ENCODE results near the gene BEAN1. TPM values are rescaled to one million over a fixed set of nuclear protein-coding genes. Genes with fewer than 3 reads are reported as not detected.

The BEAN1 gene
- polyA plus RNA-seq, 1 donor, result 1.5 TPM

DNA sequence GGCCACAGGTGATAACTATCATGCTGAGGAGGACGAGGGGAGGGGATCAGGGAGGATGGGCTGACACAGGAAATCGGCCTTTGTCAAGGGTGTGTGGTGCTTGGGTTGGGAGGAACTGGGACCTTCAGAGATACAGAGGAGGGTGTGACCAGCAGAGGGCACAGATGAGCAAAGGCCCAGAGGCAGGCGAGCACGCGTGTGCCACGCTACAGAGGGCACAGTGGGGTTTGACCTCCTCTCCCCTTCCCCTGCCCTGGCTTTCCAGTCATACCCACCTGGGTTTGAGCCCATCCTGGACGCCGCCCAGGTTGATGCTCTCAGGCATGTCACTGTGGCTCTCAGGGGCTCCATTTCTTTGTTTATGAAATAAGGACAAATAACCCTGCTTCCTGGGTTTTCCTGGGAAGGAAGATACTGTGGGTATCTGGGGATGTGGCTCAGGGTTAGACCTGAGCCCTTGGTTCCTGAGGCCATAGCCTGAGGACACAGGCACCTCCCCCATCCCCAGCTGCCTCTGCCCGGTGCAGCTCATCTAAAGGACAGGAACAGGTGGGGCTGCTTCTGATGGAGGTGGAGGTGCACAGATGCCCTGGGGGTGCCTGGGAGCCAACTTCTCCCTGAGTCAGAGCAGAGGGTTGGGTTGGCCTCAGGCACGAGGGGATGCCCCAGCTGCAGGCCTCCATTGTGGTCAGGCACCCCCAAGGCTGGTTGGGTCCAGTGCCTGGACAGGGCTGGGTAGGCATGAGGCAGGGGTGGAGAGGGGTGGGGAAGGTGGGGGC, 51.8 kb downstream of the BEAN1 start:
- no peaks in the 10 kb centered on the region for H3K4me1 ChIP-seq (ENCODE audit: control insufficient read depth, insufficient read depth, low read length)
- peak; percentile 33 to 51 for DNase-seq
- WGBS (ENCODE audit: insufficient coverage, low lambda C conversion rate), result no CpG with 5 or more reads among the region's 10 CpGs

DNA sequence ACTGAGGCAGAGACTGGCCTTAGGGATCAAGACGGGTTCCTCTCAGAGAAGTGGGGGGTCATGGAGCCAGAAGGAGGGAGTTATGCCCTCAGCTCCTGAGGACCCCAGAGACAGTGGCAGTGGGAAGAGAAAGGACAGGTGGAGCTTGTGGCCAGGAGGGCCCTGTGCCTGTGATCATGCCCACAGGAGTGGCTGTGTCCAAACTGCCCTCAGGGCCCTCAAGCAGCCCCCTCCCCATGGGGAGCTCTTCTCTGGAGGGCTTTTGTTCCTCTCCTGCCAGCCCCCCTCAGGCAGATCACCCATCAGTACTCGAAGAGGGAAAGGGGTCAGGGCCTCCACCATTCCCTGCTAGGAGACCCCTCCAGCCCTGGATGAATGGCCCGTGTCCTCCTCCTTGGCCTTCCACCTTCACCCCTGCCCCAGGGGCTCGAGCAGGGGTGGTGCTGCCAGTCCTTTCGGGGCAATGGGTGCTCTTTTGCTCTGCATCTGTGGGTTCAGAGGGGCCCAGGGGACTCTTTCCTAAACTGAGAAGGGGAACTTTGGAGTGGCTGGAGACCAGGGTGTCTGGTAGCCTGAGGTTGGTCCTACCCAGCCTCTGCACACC, 52.7 kb downstream of the BEAN1 start:
- H3K9me3 ChIP-seq (ENCODE audit: control insufficient read depth, low read depth, low read length), result no peaks in the 10 kb centered on the region
- WGBS (ENCODE audit: insufficient coverage, low lambda C conversion rate), result no CpG with 5 or more reads among the region's 5 CpGs
- H3K36me3 ChIP-seq (ENCODE audit: control insufficient read depth, insufficient read depth, low read length), result no peaks in the 10 kb centered on the region
- H3K27ac ChIP-seq (ENCODE audit: low read length), result no peak overlapping the region
- DNase-seq, result no peak
- no peaks in the 10 kb centered on the region for H3K4me1 ChIP-seq (ENCODE audit: control insufficient read depth, insufficient read depth, low read length)
- peaks cover 14% of the 10 kb centered on the region for H3K27me3 ChIP-seq (ENCODE audit: control insufficient read depth, insufficient read depth, low read length)
- H3K4me3 ChIP-seq (ENCODE audit: low read length), result no peak overlapping the region

More for the DNA sequence above, 51.8 kb downstream of the BEAN1 start:
- peaks cover 14% of the 10 kb centered on the region for H3K27me3 ChIP-seq (ENCODE audit: control insufficient read depth, insufficient read depth, low read length)
- H3K27ac ChIP-seq (ENCODE audit: low read length), result no peak overlapping the region
- H3K4me3 ChIP-seq (ENCODE audit: low read length), result no peak overlapping the region
- H3K36me3 ChIP-seq (ENCODE audit: control insufficient read depth, insufficient read depth, low read length), result no peaks in the 10 kb centered on the region
- H3K9me3 ChIP-seq (ENCODE audit: control insufficient read depth, low read depth, low read length), result no peaks in the 10 kb centered on the region

DNA sequence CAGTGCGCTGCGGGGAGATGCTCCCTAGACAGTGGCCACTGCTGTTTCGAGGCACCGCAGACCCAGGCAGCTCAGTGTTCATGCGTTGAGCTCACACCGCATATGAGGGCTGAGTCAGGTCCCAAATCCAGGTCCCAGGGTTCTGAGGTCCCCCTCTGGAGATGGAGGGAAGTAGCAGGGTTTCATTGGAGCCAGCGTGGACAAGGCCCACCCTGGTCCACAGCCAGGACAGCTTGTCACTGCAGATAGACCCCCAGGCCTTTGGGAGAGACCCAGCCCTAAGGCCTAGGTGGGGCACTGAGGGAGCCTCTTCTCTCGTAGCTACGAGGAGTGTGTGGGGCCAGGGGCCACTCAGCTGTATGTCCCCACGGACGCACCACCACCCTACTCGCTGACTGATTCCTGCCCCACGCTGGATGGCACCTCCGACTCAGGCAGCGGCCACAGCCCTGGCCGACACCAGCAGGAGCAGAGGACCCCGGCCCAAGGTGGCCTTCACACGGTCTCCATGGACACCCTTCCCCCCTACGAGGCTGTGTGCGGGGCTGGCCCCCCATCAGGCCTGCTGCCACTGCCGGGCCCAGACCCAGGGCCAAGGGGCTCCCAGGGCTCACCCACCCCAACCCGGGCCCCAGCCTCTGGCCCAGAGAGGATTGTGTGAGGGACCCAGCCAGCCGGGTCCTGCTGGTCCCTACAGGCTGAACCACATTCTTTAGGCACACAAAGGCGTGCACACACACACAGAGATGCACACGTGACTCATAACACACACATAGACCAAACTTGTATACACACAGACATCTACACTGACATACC, 53.4 kb downstream of the BEAN1 start:
- H3K27ac ChIP-seq (ENCODE audit: low read length), result no peak overlapping the region
- H3K9me3 ChIP-seq (ENCODE audit: control insufficient read depth, low read depth, low read length), result no peaks in the 10 kb centered on the region
- H3K4me3 ChIP-seq (ENCODE audit: low read length), result no peak overlapping the region
- WGBS (ENCODE audit: insufficient coverage, low lambda C conversion rate), result no CpG with 5 or more reads among the region's 25 CpGs
- DNase-seq, result no peak
- H3K27me3 ChIP-seq (ENCODE audit: control insufficient read depth, insufficient read depth, low read length), result peaks cover 9% of the 10 kb centered on the region
- H3K4me1 ChIP-seq (ENCODE audit: control insufficient read depth, insufficient read depth, low read length), result no peaks in the 10 kb centered on the region
- no peaks in the 10 kb centered on the region for H3K36me3 ChIP-seq (ENCODE audit: control insufficient read depth, insufficient read depth, low read length)

DNA sequence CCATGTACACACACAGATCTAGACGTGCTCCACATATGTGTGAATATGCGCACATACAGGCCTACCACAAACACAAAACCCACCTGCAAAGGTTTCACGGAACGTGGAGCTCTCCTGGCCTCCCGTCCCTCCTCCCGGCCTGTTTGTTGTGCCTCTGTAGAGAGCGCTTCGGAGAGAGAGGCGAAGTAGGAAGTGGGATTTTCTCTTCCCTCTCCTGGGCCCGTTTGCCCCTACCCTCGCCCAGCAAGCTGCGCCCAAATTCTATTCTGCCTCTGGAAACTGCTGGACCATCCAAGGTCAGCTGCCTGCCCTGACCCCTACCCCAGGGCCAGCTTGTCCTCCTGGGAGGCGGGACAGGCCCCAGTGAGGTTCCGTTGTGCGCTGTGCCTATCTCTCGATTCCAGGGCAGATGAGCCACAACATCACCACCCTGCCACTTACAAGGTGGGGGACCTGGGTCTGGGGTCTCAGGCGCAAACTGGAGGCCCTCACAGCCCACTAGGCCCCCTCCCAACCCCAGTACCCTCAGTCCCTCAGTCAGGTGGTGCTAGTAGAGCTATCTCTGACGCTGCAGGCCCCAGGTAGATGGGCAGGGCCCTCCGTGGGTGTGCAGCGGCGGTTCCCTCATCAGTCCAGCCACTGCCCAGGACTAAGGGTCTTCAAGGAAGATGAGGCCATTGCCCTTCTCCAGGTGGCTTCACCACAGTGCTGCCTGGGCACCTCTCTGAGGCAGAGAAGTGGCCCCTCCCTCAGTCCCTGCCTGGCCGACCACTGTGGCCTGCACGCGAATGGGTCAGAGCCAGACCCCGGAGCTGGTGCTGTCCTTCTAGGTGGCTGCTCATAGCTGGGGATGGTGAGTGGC, 54.2 kb downstream of the BEAN1 start:
- Histone ChIP-seq H3K4me1 (ENCODE audit: control insufficient read depth, insufficient read depth, low read length) (no peaks in the 10 kb centered on the region), H3K27me3 (ENCODE audit: control insufficient read depth, insufficient read depth, low read length) (peaks cover 8% of the 10 kb centered on the region), H3K27ac (ENCODE audit: low read length) (no peak overlapping the region), H3K36me3 (ENCODE audit: control insufficient read depth, insufficient read depth, low read length) (no peaks in the 10 kb centered on the region), H3K9me3 (ENCODE audit: control insufficient read depth, low read depth, low read length) (no peaks in the 10 kb centered on the region), H3K4me3 (ENCODE audit: low read length) (no peak overlapping the region)
- WGBS (ENCODE audit: insufficient coverage, low lambda C conversion rate), result no CpG with 5 or more reads among the region's 25 CpGs
- DNase-seq, result no peak

DNA sequence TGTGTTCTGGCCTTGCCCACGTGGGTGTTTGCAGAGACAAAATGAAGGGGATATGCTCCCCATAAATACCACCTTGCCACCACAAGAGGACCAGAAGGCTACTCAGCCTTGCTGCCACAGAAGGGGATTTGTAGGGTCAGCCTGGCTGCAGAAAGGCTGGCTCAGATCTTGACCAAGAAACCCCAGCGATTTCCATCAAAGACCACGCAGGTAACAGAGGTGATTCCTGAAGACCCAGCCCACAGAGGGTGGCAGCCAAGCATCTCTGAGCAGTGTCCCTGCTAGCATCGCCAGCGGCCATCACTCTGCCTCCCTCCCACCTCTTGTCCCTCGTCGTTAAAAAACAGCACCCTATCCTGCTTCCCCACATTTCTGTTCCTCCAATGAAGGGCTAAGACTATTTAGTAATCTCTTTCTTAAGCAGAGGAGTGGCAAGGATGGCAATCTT, 54.9 kb downstream of the BEAN1 start:
- no peak overlapping the region for H3K27ac ChIP-seq (ENCODE audit: low read length)
- H3K9me3 ChIP-seq (ENCODE audit: control insufficient read depth, low read depth, low read length), result no peaks in the 10 kb centered on the region
- DNase-seq, result no peak
- no peaks in the 10 kb centered on the region for H3K36me3 ChIP-seq (ENCODE audit: control insufficient read depth, insufficient read depth, low read length)
- WGBS (ENCODE audit: insufficient coverage, low lambda C conversion rate), result no CpG with 5 or more reads among the region's 7 CpGs
- peaks cover 8% of the 10 kb centered on the region for H3K27me3 ChIP-seq (ENCODE audit: control insufficient read depth, insufficient read depth, low read length)
- no peaks in the 10 kb centered on the region for H3K4me1 ChIP-seq (ENCODE audit: control insufficient read depth, insufficient read depth, low read length)
- H3K4me3 ChIP-seq (ENCODE audit: low read length), result no peak overlapping the region

DNA sequence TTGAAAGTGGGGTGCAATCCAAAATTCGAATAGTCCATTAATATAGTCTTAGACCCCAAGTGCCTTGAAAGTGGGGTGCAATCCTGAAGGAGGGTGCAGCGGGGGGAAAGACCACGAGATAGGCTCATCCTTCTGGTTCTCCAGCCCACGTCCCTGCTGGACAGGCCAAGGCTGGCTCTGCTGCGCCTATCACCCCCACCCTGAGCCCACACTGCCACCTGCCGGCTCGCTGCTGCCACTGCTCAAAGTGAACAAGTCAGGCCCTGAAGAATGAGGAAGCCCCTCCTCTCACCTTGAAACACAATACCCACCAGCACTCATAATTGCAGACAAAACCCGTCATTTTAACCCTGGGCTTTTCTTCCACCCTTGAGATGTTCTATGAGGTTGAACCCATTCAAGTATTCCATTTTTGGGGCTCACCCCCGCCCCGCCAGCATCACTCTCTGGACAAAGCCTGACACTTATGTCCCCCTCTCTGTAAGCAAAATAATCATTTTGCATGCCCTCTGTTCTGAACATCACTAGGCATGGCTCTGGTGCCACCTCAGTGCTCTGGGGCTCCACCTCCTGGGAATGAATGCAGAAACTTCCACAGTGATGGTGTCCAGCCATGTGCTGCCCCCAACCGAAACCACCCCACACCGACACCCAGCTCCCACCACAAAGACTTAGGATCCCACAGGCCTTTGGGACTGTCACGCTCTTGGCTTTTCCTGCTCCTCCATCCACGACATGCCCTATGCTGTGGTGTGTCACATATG, 56.8 kb downstream of the BEAN1 start:
- WGBS (ENCODE audit: insufficient coverage, low lambda C conversion rate), result no CpG with 5 or more reads among the region's 14 CpGs
- no peaks in the 10 kb centered on the region for H3K36me3 ChIP-seq (ENCODE audit: control insufficient read depth, insufficient read depth, low read length)
- H3K9me3 ChIP-seq (ENCODE audit: control insufficient read depth, low read depth, low read length), result no peaks in the 10 kb centered on the region
- DNase-seq, result peak; percentile 49 to 50
- H3K27me3 ChIP-seq (ENCODE audit: control insufficient read depth, insufficient read depth, low read length), result no peaks in the 10 kb centered on the region
- H3K27ac ChIP-seq (ENCODE audit: low read length), result no peak overlapping the region
- H3K4me1 ChIP-seq (ENCODE audit: control insufficient read depth, insufficient read depth, low read length), result no peaks in the 10 kb centered on the region
- no peak overlapping the region for H3K4me3 ChIP-seq (ENCODE audit: low read length)

DNA sequence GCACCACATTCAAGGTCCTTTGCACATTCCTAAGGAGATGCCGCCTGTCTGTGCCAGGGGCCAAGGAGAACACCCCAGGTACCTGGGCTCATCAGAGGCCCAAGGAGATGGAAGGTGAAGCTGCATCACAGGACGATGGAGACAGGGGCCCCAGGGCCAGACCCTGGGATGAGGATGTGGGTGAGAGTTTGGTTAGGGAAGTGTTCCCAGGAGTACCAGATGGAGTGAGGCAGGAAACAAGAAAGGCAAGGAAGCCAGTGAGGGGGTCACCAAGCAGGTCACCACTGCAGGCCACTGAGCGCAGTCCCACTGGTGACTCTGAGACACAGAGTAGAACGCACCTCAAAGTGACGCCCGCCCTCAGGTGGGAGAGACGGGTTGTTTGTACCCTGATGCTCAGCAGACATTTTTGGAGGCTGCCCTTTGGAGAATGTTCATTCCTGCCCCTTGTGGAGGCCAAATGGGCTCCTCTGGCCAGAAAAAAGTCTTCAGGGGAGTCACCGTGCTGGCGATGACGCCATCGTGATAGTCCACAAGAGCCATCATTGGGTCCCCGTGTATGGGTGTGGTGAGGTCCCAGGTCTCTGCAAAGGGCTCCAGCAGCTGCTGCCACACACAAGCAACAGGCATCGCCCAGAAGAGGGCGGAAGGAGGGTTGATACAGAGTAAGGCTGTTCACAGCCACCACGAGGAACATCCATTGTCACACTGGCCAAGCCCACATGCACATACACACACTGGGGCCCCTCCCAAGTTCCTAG, 57.5 kb downstream of the BEAN1 start:
- Histone ChIP-seq H3K4me3 (ENCODE audit: low read length) (no peak overlapping the region), H3K27me3 (ENCODE audit: control insufficient read depth, insufficient read depth, low read length) (no peaks in the 10 kb centered on the region), H3K9me3 (ENCODE audit: control insufficient read depth, low read depth, low read length) (no peaks in the 10 kb centered on the region), H3K36me3 (ENCODE audit: control insufficient read depth, insufficient read depth, low read length) (no peaks in the 10 kb centered on the region), H3K4me1 (ENCODE audit: control insufficient read depth, insufficient read depth, low read length) (no peaks in the 10 kb centered on the region), H3K27ac (ENCODE audit: low read length) (no peak overlapping the region)
- no peak for DNase-seq
- no CpG with 5 or more reads among the region's 15 CpGs for WGBS (ENCODE audit: insufficient coverage, low lambda C conversion rate)

DNA sequence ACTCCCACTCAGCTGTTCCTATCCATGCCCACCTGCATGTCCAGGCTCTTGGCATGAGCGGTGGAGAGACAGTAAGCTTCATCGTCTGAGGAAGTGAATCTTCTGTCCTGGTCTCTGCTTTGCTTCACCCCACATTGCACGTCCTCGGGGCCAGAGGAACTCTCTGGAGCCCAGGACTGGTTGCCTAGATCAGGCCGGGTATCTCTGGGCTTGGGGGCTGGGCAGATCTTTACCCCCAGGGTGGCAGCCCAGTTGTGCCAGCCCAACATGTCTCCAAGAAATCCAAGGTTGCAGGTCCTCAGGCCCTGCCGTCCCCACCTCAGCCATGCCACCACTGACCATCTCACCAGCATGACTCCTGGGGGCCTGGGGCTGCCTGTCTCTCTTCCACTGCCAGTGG, 58.3 kb downstream of the BEAN1 start:
- no peaks in the 10 kb centered on the region for H3K9me3 ChIP-seq (ENCODE audit: control insufficient read depth, low read depth, low read length)
- H3K27ac ChIP-seq (ENCODE audit: low read length), result no peak overlapping the region
- H3K36me3 ChIP-seq (ENCODE audit: control insufficient read depth, insufficient read depth, low read length), result no peaks in the 10 kb centered on the region
- no peaks in the 10 kb centered on the region for H3K4me1 ChIP-seq (ENCODE audit: control insufficient read depth, insufficient read depth, low read length)
- WGBS (ENCODE audit: insufficient coverage, low lambda C conversion rate), result no CpG with 5 or more reads among the region's 6 CpGs
- no peaks in the 10 kb centered on the region for H3K27me3 ChIP-seq (ENCODE audit: control insufficient read depth, insufficient read depth, low read length)
- DNase-seq, result no peak
- H3K4me3 ChIP-seq (ENCODE audit: low read length), result no peak overlapping the region

DNA sequence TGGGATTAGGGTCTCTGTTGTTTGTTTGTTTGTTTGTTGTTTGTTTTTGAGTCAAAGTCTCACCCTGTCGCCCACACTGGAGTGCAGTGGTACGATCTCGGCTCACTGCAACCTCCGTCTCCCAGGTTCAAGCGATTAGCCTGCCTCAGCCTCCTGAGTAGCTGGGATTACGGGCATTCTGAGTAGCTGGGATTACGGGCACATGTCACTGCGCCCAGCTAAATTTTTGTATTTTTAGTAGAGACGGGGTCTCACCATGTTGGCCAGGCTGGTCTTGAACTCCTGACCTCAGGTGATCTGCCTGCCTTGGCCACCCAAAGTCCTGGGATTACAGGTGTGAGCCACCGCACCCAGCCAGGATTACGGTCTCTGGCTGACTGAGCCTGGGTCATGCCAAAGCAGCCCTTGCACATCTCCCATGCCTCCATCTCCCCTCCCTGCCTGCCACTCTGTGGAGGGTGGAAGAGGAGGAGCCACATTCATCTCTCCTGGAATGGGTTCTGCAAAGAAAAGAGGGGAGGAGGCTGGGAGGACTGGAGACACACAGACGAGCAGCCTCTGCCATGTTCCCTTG, 59.2 kb downstream of the BEAN1 start:
- no peaks in the 10 kb centered on the region for H3K36me3 ChIP-seq (ENCODE audit: control insufficient read depth, insufficient read depth, low read length)
- WGBS (ENCODE audit: insufficient coverage, low lambda C conversion rate), result no CpG with 5 or more reads among the region's 12 CpGs
- no peaks in the 10 kb centered on the region for H3K9me3 ChIP-seq (ENCODE audit: control insufficient read depth, low read depth, low read length)
- H3K4me1 ChIP-seq (ENCODE audit: control insufficient read depth, insufficient read depth, low read length), result no peaks in the 10 kb centered on the region
- no peaks in the 10 kb centered on the region for H3K27me3 ChIP-seq (ENCODE audit: control insufficient read depth, insufficient read depth, low read length)
- H3K27ac ChIP-seq (ENCODE audit: low read length), result no peak overlapping the region
- H3K4me3 ChIP-seq (ENCODE audit: low read length), result no peak overlapping the region
- no peak for DNase-seq

Data from large intestine (tissue), 3 donors.